GM18505 (cell line): ENCODE data around the gene SLC35F3.
A peak's percentile ranks its signal among the peaks of the same experiment; 100 is the strongest.
"Not testable (repeated sequence)": the region's sequence is repeated elsewhere in the genome, so short reads cannot be mapped to it uniquely, and the experiment has no call there.

Experiments used
- ATAC-seq: cut with Tn5 transposase; IDR thresholded peaks from one replicate; pipeline ENCODE4 v1.9.1; 2021; ENCODE audit not compliant: unreplicated experiment
- POLR2A ChIP-seq: IDR thresholded peaks from 4 replicates; pipeline ENCODE4 v1.6.1; 2011; ENCODE audit warnings: borderline replicate concordance; ENCODE audit not compliant: insufficient read depth, insufficient read length; ENCODE audit errors: extremely low read depth

The SLC35F3 gene

DNA sequence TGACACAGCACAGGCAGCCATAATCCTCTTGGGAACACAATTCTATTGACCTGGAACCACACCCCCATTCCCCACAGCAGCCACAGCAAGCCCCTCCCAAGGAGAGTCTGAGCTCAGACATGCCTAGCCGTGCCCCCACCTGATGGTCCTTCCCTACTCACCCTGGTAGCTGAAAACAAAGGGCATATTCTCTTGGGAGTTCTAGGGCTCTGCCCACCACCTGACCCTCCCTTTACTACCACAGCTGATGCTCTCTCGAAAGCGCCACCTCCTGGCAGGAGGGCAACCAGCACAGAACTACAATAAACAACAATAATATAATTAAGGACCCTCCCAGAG lies 283.9 kb downstream of the SLC35F3 start:
- ATAC-seq = no peak
- no peak for TF ChIP-seq POLR2A

DNA sequence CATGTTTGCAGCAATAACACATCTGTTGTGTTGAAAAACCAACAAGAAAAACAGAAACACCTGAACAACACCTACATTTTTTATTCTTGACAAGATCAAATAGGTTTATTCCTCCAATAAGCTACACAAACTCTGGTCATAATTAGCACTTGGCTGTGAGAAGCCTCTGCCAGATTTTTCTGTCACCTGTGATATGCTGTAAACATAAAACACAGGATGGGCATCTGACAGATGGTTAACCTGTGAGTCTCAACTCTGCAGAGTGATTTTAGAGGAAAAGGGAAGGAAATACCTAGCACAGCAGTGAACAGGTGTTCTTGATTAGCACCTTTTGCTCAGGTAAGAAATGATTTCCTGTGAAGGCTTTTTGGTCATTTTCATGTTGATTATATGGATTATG lies 293.4 kb downstream of the SLC35F3 start:
- ATAC-seq = no peak
- TF ChIP-seq POLR2A = no peak

DNA sequence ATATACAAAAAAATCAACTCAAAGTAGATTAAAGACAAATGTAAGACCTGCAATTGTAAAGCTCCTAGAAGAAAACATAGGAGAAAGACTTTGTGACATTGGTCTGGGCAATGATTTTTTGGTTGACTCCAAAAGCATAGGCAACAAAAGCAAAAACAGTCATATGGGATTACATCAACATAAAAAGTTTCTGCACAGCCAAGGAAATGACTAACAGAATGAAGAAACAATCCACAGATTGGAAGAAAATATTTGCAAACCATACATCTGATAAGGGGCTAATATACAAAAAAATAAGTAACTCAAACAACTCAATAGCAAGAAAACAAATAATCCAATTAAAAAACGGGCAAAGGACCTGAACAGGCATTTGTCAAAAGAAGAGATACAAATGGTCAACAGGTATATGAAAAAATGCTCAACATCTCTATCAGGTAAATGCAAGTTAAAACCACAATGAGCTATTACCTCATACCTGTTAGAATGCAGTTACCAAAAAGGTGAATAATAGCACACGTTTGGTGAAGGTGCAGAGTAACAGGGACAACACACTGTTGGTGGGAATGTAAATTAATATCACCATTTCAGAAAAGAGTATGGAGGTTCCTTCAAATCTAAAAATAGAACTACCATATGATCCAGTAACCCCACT lies 295.1 kb downstream of the SLC35F3 start:
- ATAC-seq = no peak
- no peak for TF ChIP-seq POLR2A

DNA sequence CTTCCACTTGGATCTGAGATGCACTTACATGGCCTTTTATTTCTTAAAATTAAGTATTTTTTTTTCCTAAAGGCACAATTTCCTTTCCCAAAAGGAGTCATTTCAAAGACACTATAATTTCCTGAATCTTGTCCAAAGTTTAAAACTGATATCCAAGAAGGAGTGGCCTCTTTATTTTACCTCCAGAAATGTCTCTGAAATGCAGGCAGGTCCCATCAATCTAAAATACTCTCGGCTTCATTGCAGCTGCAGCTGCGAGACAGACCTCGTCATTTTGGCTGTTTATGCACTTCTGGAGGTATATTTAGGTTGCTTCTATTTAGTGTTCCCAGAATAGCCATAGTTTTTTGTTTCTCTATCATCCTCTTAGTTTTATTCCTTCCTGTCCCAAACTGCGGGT lies 296.1 kb downstream of the SLC35F3 start:
- no peak for TF ChIP-seq POLR2A
- ATAC-seq = no peak

DNA sequence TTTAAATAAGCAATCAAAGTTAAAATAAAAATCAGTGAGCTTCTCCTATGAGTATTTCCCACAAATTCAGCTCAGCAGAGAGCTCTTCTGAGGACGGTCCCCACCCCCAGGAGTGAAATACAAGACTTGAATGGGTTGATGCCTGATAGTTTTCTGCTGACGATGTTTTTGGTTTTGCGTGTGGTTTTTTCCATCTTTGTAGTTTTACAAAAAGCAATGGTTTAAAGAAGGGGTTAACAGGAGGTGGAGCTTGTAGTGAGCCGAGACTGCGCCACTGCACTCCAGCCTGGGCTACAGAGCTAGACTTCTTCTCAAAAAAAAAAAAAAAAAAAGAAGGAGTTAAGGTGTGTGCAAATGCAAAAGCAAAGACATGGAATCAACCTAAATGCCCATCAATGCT lies 297.1 kb downstream of the SLC35F3 start:
- no peak for TF ChIP-seq POLR2A
- ATAC-seq = no peak

DNA sequence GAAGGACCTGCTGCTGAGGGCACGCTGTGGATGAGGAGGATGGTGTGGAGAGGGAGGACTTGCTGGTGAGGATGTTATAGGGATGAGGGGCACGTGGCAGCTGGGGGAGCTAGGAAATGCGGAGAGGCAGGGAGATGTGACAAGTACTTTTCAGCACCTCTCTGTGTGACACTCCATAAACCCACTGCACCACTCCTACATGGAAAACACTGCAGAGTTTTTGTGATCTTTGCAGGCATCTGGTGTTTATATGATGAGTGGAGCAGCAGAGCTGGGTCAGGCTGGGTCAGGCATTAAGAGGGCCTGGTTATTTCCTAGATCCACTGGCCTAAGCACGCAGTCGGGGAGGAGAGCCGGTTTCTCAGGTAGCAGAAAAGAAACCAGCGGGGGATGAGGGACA lies 301.5 kb downstream of the SLC35F3 start:
- ATAC-seq = no peak
- no peak for TF ChIP-seq POLR2A

DNA sequence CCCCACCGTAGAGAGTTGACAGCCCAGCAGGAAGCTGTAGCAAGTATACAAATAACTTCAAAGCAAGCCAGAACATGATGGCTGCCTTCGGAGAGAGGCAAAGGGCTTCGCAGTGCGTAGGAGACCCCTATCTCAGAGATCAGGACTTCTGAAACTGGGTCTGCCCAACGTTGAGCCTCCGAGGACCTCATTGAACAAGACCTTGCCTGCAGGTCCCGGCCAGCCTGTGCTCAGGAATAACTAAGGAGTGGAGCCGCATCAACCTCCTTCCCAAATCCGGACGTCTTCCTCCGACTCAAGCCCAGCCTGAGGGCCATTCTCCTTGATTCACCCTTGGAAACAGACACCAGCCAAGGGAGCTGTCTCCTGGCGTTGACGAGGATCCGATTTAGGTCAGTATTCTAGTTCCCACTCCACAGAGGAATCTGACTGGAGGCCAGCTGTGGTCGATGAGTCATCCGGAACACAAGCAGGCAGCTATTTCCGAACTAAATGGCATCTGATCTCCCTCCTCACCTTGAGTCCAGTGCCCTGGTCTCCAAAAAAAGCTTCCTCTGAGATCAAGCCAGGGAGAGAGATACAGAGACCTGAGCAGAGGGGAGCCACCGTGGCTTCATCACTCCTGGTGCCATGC lies 302.3 kb downstream of the SLC35F3 start:
- ATAC-seq = no peak
- no peak for TF ChIP-seq POLR2A

DNA sequence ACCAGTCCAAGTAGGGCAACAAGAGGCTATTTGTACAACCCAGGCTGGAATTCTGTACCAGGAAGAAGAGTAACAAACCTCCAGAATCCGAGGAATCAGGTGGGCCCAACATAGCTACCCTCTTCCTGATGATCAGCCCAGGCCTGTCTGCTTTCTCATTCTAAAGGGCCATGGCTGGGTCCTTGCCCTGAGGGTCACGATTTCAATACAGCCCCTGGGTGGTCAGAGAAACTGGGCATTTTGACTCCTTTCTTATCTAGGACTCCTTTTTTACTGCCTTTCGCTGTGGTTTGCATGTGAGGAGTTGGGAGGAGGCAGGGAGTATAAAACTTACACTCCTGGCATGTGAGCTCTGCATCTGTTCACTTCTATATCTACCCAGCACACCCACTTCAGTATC lies 303.9 kb downstream of the SLC35F3 start:
- ATAC-seq = no peak
- no peak for TF ChIP-seq POLR2A

DNA sequence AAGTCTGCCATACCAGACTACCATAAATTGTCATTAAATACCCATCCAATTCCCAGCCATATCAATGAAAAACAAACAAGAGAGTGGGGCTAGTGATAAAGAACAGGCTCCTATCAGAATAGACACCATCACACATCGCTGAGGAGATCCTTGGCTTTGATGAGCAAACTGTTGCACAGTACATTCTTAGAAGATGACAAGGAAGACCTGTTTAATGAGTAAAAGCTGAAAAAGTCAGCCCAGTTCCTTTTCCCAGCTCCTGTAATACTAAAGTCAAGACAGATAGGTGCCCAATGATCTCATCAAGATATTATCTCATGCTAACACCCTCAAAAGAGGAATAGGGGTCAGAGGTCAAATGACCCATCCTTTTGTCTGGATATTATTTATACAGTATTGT lies 304.3 kb downstream of the SLC35F3 start:
- no peak for ATAC-seq
- no peak for TF ChIP-seq POLR2A

DNA sequence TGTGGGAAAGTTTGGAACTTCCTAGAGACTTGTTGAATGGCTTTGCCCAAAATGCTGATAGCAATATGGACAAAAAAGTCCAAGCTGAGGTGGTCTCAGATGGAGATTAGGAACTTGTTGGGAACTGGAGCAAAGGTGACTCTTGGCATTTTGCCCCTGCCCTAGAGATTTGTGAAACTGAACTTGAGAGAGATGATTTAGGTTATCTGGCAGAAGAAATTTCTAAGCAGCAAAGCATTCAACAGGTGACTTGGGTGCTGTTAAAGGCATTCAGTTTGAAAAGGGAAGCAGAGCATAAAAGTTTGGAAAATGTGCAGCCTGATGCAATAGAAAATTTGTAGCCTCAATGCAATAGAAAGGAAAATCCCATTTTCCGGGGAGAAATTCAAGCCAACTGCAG lies 306.0 kb downstream of the SLC35F3 start:
- ATAC-seq = not testable (repeated sequence)

DNA sequence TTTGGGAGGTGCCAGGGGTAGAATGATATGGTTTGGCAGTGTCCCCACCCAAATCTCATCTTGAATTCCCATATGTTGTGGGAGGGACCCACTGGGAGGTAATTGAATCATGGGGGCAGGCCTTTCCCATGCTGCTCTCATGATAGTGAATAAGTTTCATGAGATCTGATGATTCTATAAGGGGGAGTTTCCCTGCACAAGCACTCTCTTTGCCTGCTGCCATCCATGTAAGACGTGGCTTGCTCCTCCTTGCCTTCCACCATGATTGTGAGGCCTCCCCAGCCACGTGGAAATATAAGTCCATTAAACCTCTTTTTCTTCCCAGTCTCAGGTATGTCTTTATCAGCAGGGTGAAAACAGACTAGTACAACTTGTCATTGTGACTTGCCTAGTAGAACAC lies 307.4 kb downstream of the SLC35F3 start:
- not testable (repeated sequence) for ATAC-seq

DNA sequence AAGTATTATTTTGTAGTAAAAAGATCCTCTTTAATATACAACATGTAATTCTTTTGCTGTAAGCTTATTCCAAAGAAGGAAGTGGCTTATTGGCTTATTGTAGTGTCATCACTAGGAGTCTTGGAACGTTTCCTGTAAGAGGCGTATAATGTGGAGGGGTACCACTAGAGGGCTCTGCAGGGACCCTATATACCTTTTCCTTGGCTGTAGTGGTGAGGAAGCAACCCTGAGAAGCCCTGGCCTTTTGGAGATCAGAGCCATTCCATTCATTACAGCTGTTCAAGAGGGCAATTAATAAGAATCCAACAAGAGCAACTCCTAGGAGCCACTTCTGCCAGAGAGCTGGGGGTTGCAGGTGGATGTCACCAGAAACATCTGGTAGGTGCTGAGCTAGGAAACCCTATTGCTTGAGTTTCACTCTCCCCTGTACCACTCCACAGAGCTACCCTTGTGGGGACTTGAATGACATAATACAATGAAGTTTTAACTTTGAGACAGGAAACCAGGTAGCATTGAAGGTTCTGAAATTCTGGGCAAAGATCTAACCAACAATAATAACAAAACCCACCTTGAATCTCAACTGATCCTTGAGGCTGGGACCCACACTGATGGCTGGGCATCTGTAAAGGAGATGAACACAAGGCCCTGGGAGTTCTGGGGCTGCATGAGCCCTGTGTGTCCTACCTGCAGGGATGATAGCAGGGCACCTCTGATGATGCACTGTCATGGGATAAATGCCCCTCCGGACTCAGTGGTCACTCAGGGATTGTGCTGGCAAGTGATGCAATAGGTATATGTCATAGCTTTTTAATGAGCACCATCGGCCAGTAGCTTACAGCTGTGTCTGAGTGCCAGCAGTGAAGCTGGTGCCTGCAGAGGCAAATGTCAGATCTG lies 308.5 kb downstream of the SLC35F3 start:
- no peak for TF ChIP-seq POLR2A
- ATAC-seq = no peak

DNA sequence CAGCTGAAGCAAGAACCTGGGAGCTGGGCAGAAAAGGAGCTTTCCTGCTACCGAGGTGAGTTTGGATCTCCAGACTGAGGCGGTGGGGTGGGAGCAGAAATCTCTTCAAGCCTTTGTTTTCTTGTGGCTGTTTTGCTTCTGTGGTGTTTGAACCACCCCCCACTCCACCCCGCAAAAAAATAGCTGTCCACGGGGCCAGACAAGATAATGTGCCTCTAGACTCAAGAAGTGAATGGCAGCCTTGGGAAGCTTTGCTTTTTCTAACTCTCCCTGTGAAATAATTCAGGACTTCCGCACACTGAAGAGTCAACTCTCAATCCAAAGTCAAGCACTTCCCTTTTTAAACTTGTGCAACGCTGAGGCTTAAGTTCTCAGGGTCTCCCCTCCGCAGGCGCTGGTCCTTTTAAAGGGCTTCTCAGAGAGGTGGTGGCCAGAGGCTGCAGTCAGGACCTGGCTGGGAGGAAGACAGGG lies 309.2 kb downstream of the SLC35F3 start:
- no peak for TF ChIP-seq POLR2A
- peak; percentile 13 for ATAC-seq
